ENCODE data around the gene CCPG1.

DNA sequence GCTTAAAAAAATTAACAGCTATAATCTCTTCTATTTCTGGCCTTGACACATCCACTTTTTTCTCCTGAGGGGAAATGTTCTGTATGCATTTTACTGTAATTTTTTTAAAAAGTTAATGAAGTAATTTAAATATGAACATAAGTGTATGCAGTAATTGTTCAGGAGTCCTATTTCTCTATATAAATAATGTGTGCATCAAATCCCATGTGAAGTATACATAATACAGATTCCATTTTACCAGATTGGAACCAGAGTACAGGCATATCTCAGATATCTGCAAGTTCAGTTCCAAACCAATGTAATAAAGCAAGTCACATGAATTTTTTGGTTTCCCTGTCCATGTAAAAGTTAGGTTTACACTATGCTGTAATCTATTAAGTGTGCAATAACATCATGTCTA lies 26.6 kb downstream of the CCPG1 start:
- no peak for TF ChIP-seq TAF1 (IDR thresholded peaks at IDR 0.05; ENCODE audit: low read depth)
- TF ChIP-seq, protein P1, sequence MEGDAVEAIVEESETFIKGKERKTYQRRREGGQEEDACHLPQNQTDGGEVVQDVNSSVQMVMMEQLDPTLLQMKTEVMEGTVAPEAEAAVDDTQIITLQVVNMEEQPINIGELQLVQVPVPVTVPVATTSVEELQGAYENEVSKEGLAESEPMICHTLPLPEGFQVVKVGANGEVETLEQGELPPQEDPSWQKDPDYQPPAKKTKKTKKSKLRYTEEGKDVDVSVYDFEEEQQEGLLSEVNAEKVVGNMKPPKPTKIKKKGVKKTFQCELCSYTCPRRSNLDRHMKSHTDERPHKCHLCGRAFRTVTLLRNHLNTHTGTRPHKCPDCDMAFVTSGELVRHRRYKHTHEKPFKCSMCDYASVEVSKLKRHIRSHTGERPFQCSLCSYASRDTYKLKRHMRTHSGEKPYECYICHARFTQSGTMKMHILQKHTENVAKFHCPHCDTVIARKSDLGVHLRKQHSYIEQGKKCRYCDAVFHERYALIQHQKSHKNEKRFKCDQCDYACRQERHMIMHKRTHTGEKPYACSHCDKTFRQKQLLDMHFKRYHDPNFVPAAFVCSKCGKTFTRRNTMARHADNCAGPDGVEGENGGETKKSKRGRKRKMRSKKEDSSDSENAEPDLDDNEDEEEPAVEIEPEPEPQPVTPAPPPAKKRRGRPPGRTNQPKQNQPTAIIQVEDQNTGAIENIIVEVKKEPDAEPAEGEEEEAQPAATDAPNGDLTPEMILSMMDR (IDR thresholded peaks at IDR 0.05; ENCODE audit: poor library complexity, severe bottlenecking): no peak
- no peak for TF ChIP-seq RAD21 (conservative IDR thresholded peaks at IDR 0.05)
- TF ChIP-seq, protein P2, sequence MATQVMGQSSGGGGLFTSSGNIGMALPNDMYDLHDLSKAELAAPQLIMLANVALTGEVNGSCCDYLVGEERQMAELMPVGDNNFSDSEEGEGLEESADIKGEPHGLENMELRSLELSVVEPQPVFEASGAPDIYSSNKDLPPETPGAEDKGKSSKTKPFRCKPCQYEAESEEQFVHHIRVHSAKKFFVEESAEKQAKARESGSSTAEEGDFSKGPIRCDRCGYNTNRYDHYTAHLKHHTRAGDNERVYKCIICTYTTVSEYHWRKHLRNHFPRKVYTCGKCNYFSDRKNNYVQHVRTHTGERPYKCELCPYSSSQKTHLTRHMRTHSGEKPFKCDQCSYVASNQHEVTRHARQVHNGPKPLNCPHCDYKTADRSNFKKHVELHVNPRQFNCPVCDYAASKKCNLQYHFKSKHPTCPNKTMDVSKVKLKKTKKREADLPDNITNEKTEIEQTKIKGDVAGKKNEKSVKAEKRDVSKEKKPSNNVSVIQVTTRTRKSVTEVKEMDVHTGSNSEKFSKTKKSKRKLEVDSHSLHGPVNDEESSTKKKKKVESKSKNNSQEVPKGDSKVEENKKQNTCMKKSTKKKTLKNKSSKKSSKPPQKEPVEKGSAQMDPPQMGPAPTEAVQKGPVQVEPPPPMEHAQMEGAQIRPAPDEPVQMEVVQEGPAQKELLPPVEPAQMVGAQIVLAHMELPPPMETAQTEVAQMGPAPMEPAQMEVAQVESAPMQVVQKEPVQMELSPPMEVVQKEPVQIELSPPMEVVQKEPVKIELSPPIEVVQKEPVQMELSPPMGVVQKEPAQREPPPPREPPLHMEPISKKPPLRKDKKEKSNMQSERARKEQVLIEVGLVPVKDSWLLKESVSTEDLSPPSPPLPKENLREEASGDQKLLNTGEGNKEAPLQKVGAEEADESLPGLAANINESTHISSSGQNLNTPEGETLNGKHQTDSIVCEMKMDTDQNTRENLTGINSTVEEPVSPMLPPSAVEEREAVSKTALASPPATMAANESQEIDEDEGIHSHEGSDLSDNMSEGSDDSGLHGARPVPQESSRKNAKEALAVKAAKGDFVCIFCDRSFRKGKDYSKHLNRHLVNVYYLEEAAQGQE (IDR thresholded peaks at IDR 0.05; ENCODE audit: borderline replicate concordance): no peak
- TF ChIP-seq POLR2AphosphoS5 (IDR thresholded peaks at IDR 0.05): no peak
- no peak for TF ChIP-seq EZH2 (IDR thresholded peaks at IDR 0.05; ENCODE audit: borderline replicate concordance, insufficient read depth, low read length, poor library complexity, severe bottlenecking)
